ENCODE data around the gene ZDHHC8. TPM values are rescaled to one million over a fixed set of nuclear protein-coding genes. Genes with fewer than 3 reads are reported as not detected.

Gene ZDHHC8
- total RNA-seq, 1 experiment from 2014 or later: 39.9 TPM

- Mint-ChIP-seq H3K4me3 (ENCODE audit: unreplicated experiment) (peak overlapping the region; percentile 62), H3K27ac (ENCODE audit: unreplicated experiment) (no peak overlapping the region), H3K4me1 (ENCODE audit: low read depth, unreplicated experiment) (no peaks in the 10 kb centered on the region), H3K9me3 (ENCODE audit: unreplicated experiment) (no peaks in the 10 kb centered on the region), H3K27me3 (ENCODE audit: insufficient read depth, unreplicated experiment) (no peaks in the 10 kb centered on the region), H3K36me3 (ENCODE audit: insufficient read depth, unreplicated experiment) (peaks cover 48% of the 10 kb centered on the region)
- no TSS peak for BruUV-seq (replicated peaks)
- ChIA-PET CTCF (no interaction called here), POLR2A (no interaction called here)
- intact Hi-C loops (cut with micrococcal nuclease; ENCODE audit: unreplicated experiment): no loop called here
- no peaks in the 10 kb centered on the region for H3K9me3 ChIP-seq
- peak; percentile 68 to 70 for DNase-seq
- H3K27me3 ChIP-seq (replicated peaks; ENCODE audit: control insufficient read depth, insufficient read depth, low read length): no peaks in the 10 kb centered on the region
- no peaks in the 10 kb centered on the region; the same call in 1 of the 2 replicates for H3K36me3 ChIP-seq (ENCODE audit: control insufficient read depth, insufficient read depth, low read length)
- no peak for TF ChIP-seq CTCF (IDR thresholded peaks at IDR 0.05; ENCODE audit: insufficient read depth in 1 of 2, low read depth in 1 of 2, low read length in 1 of 2, severe bottlenecking in 1 of 2, unreplicated experiment in 1 of 2)
- peak overlapping the region; percentile 88 for H3K4me3 ChIP-seq (ENCODE audit: low read depth, low read length)
- no peaks in the 10 kb centered on the region for H3K4me1 ChIP-seq
These were observed 640 bp upstream of the ZDHHC8 start for GRCh38 chr22:20130731-20131596.

- no peaks in the 10 kb centered on the region for H3K9me3 ChIP-seq
- POLR2A ChIA-PET: no interaction called here
- no peaks in the 10 kb centered on the region for H3K27me3 ChIP-seq (replicated peaks; ENCODE audit: control insufficient read depth, insufficient read depth, low read length)
- Mint-ChIP-seq H3K4me3 (ENCODE audit: unreplicated experiment) (peak overlapping the region; percentile 64), H3K9me3 (ENCODE audit: unreplicated experiment) (no peaks in the 10 kb centered on the region), H3K27ac (ENCODE audit: unreplicated experiment) (no peak overlapping the region), H3K4me1 (ENCODE audit: low read depth, unreplicated experiment) (no peaks in the 10 kb centered on the region), H3K36me3 (ENCODE audit: insufficient read depth, unreplicated experiment) (peaks cover 37% of the 10 kb centered on the region), H3K27me3 (ENCODE audit: insufficient read depth, unreplicated experiment) (no peaks in the 10 kb centered on the region)
- DNase-seq: no peak
- intact Hi-C loops (cut with micrococcal nuclease; ENCODE audit: unreplicated experiment): no loop called here
- peak overlapping the region; percentile 88 for H3K4me3 ChIP-seq (ENCODE audit: low read depth, low read length)
- no TSS peak for BruUV-seq (replicated peaks)
- no peaks in the 10 kb centered on the region; the same call in 1 of the 2 replicates for H3K36me3 ChIP-seq (ENCODE audit: control insufficient read depth, insufficient read depth, low read length)
- no peak for TF ChIP-seq CTCF (IDR thresholded peaks at IDR 0.05; ENCODE audit: insufficient read depth in 1 of 2, low read depth in 1 of 2, low read length in 1 of 2, severe bottlenecking in 1 of 2, unreplicated experiment in 1 of 2)
- no peaks in the 10 kb centered on the region for H3K4me1 ChIP-seq
- CTCF ChIA-PET: no interaction called here
These were observed 468 bp downstream of the ZDHHC8 start for GRCh38 chr22:20131859-20132685.

DNA sequence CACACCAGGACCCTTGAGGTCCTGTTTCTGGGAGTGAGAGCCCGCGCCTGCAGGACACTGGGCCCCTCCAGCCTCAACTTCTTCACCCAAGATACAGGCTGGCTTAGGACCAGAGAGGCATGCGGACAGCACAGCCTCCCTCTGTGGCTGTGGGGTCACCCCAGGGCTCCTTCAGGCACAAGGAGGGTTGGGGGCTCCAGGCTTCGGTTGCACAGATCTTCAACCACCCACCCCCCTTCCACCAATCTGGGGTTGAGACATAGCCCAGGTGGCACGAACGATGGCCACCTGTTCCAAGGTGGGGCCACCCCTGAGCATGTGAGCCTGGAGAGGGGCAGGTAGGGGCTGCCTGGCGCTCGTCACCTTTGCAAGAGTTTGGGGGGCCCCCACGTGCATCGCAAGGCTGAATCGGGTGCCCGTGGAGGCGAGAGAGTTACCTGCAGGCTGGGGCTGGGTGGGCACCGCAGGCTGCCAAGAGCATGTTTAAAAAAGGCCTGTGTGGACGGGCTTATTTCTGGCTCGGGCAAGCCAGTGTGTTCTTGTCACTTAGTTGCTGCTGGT, 1.2 kb downstream of the ZDHHC8 start:
- ChIA-PET CTCF (interaction anchor here (0.7 kb wide), 1 partner anchor 153 kb away, joined by 8 read pairs; no protein-coding TSS in a partner anchor), POLR2A (no interaction called here)
- no peaks in the 10 kb centered on the region for H3K4me1 ChIP-seq
- Mint-ChIP-seq H3K4me1 (ENCODE audit: low read depth, unreplicated experiment) (no peaks in the 10 kb centered on the region), H3K27ac (ENCODE audit: unreplicated experiment) (no peak overlapping the region), H3K9me3 (ENCODE audit: unreplicated experiment) (no peaks in the 10 kb centered on the region), H3K4me3 (ENCODE audit: unreplicated experiment) (peak overlapping the region; percentile 64), H3K36me3 (ENCODE audit: insufficient read depth, unreplicated experiment) (peaks cover 30% of the 10 kb centered on the region), H3K27me3 (ENCODE audit: insufficient read depth, unreplicated experiment) (no peaks in the 10 kb centered on the region)
- BruUV-seq (replicated peaks): no TSS peak
- H3K4me3 ChIP-seq (ENCODE audit: low read depth, low read length): peak overlapping the region; percentile 88
- no peaks in the 10 kb centered on the region; the same call in 1 of the 2 replicates for H3K36me3 ChIP-seq (ENCODE audit: control insufficient read depth, insufficient read depth, low read length)
- no peak for TF ChIP-seq CTCF (IDR thresholded peaks at IDR 0.05; ENCODE audit: insufficient read depth in 1 of 2, low read depth in 1 of 2, low read length in 1 of 2, severe bottlenecking in 1 of 2, unreplicated experiment in 1 of 2)
- no peaks in the 10 kb centered on the region for H3K27me3 ChIP-seq (replicated peaks; ENCODE audit: control insufficient read depth, insufficient read depth, low read length)
- intact Hi-C loops (cut with micrococcal nuclease; ENCODE audit: unreplicated experiment): no loop called here
- H3K9me3 ChIP-seq: no peaks in the 10 kb centered on the region
- no peak for DNase-seq

Data from Caco-2 (cell line).